Activated CD8-positive, alpha-beta T cell treated with anti-CD3 and anti-CD28 coated beads for 36 hours (primary cell): ENCODE measurements around the gene LGR4. TPM values are rescaled to one million over a fixed set of nuclear protein-coding genes. Genes with fewer than 3 reads are reported as not detected.

ENCODE experiments used
- ATAC-seq: fragments of 200-7000 bp; cut with Tn5 transposase; one replicate; pipeline ENCODE4 v1.10.0; 2021; ENCODE audit warnings: mild to moderate bottlenecking, moderate library complexity
- CTCF ChIA-PET: fragments of 350-600 bp; sonication (Branson Sonifier 250); formaldehyde crosslinking; loops from one replicate; lab custom pipeline; 2021; ENCODE audit warnings: antibody characterized with exemption; lab: Charles Lee
- POLR2A ChIA-PET: fragments of 350-600 bp; sonication (Branson Sonifier 250); formaldehyde crosslinking; loops from one replicate; lab custom pipeline; 2021; ENCODE audit warnings: antibody characterized with exemption; lab: Charles Lee
- DNase-seq: peaks from one replicate; pipeline ENCODE4 v3.0.0-alpha.2; 2020
- H3K27ac Mint-ChIP-seq: one replicate; pipeline ENCODE4 v1.8.0; 2021; ENCODE audit warnings: mild to moderate bottlenecking, mixed read lengths
- H3K27me3 Mint-ChIP-seq: one replicate; pipeline ENCODE4 v1.8.0; 2021; ENCODE audit warnings: mixed read lengths
- H3K36me3 Mint-ChIP-seq: one replicate; pipeline ENCODE4 v1.8.0; 2021; ENCODE audit warnings: low read depth, mixed read lengths
- H3K4me1 Mint-ChIP-seq: one replicate; pipeline ENCODE4 v1.8.0; 2021; ENCODE audit warnings: low read depth, mixed read lengths
- H3K4me3 Mint-ChIP-seq: one replicate; pipeline ENCODE4 v1.8.0; 2021; ENCODE audit warnings: mild to moderate bottlenecking, moderate library complexity, mixed read lengths
- H3K9me3 Mint-ChIP-seq: one replicate; pipeline ENCODE4 v1.8.0; 2021; ENCODE audit warnings: mixed read lengths
- CTCF ChIP-seq: fragments of 200-600 bp; IDR thresholded peaks from one replicate; pipeline ENCODE4 v1.8.0; 2022; ENCODE audit warnings: antibody characterized with exemption, mild to moderate bottlenecking
- intact Hi-C: fragments of 100-400 bp; cut with micrococcal nuclease; formaldehyde crosslinking; loops from one replicate; pipeline ENCODE4 v1.10.0; 2022
- total RNA-seq, 2 experiments: library from RNA; stranded (reverse); gene quantifications; one replicate each; pipeline ENCODE4 v1.2.3, GENCODE V29; 2021

LGR4 gene
- total RNA-seq, 2 experiments from 2014 or later = 0.09 TPM; not detected in 1

- TF ChIP-seq CTCF = no peak
- H3K27me3 Mint-ChIP-seq = peaks cover 5% of the 10 kb centered on the region
- H3K4me1 Mint-ChIP-seq = no peaks in the 10 kb centered on the region
- H3K4me3 Mint-ChIP-seq = no peak overlapping the region
- POLR2A ChIA-PET = no interaction called here
- no peak overlapping the region for H3K27ac Mint-ChIP-seq
- no peaks in the 10 kb centered on the region for H3K36me3 Mint-ChIP-seq
- intact Hi-C loops = no loop called here
- CTCF ChIA-PET = interaction anchor here (1.2 kb wide), 1 partner anchor 29 kb away, joined by 4 read pairs; no protein-coding TSS in a partner anchor
- DNase-seq = no peak
- no peaks in the 10 kb centered on the region for H3K9me3 Mint-ChIP-seq
- no peak for ATAC-seq
Measured at GRCh38 chr11:27456795-27457329, 15.7 kb downstream of the LGR4 start.

- TF ChIP-seq CTCF = no peak
- no peak for ATAC-seq
- ChIA-PET CTCF (interaction anchor here (1.2 kb wide), 1 partner anchor 29 kb away, joined by 4 read pairs; no protein-coding TSS in a partner anchor), POLR2A (no interaction called here)
- no peaks in the 10 kb centered on the region for H3K36me3 Mint-ChIP-seq
- H3K4me3 Mint-ChIP-seq = no peak overlapping the region
- peaks cover 5% of the 10 kb centered on the region for H3K27me3 Mint-ChIP-seq
- H3K9me3 Mint-ChIP-seq = no peaks in the 10 kb centered on the region
- H3K4me1 Mint-ChIP-seq = no peaks in the 10 kb centered on the region
- DNase-seq = no peak
- intact Hi-C loops = no loop called here
- H3K27ac Mint-ChIP-seq = no peak overlapping the region
Measured at GRCh38 chr11:27456140-27456794, 16.3 kb downstream of the LGR4 start.

GRCh38 chr11:27455667-27456066 lies 16.9 kb downstream of the LGR4 start:
- intact Hi-C loops = no loop called here
- no peaks in the 10 kb centered on the region for H3K4me1 Mint-ChIP-seq
- POLR2A ChIA-PET = no interaction called here
- no peak overlapping the region for H3K27ac Mint-ChIP-seq
- CTCF ChIA-PET = no interaction called here
- H3K36me3 Mint-ChIP-seq = no peaks in the 10 kb centered on the region
- no peak for DNase-seq
- H3K27me3 Mint-ChIP-seq = peaks cover 5% of the 10 kb centered on the region
- no peak for TF ChIP-seq CTCF
- H3K9me3 Mint-ChIP-seq = no peaks in the 10 kb centered on the region
- no peak for ATAC-seq
- no peak overlapping the region for H3K4me3 Mint-ChIP-seq

GRCh38 chr11:27453701-27454100 lies 18.9 kb downstream of the LGR4 start:
- peaks cover 5% of the 10 kb centered on the region for H3K27me3 Mint-ChIP-seq
- H3K9me3 Mint-ChIP-seq = no peaks in the 10 kb centered on the region
- no peaks in the 10 kb centered on the region for H3K4me1 Mint-ChIP-seq
- H3K4me3 Mint-ChIP-seq = no peak overlapping the region
- ChIA-PET CTCF (no interaction called here), POLR2A (no interaction called here)
- intact Hi-C loops = no loop called here
- no peak for TF ChIP-seq CTCF
- H3K27ac Mint-ChIP-seq = no peak overlapping the region
- ATAC-seq (no peak), DNase-seq (no peak)
- no peaks in the 10 kb centered on the region for H3K36me3 Mint-ChIP-seq

- no peak for TF ChIP-seq CTCF
- Mint-ChIP-seq H3K36me3 (no peaks in the 10 kb centered on the region), H3K27me3 (peaks cover 5% of the 10 kb centered on the region), H3K27ac (no peak overlapping the region), H3K9me3 (no peaks in the 10 kb centered on the region), H3K4me1 (no peaks in the 10 kb centered on the region), H3K4me3 (no peak overlapping the region)
- POLR2A ChIA-PET = interaction anchor here (0.6 kb wide), 1 partner anchor 954 kb away, joined by 4 read pairs; no protein-coding TSS in a partner anchor
- no peak for DNase-seq
- CTCF ChIA-PET = interaction anchor here (1.0 kb wide), 1 partner anchor 13 kb away, joined by 3 read pairs; no protein-coding TSS in a partner anchor
- intact Hi-C loops = no loop called here
- ATAC-seq = no peak
Measured at GRCh38 chr11:27452147-27452546, 20.4 kb downstream of the LGR4 start.
